ENCODE measurements around the gene KCNN2.

The KCNN2 gene

GRCh38 chr5:114346181-114346580 is 15.7 kb upstream of the KCNN2 start:
- CTCF ChIA-PET, result no interaction called here
- no peak overlapping the region for H3K4me3 Mint-ChIP-seq

GRCh38 chr5:114355086-114355830 is 6.6 kb upstream of the KCNN2 start:
- CTCF ChIA-PET, result no interaction called here
- H3K9me3 Mint-ChIP-seq, result no peaks in the 10 kb centered on the region
- H3K4me1 Mint-ChIP-seq, result no peaks in the 10 kb centered on the region
- no peak overlapping the region for H3K4me3 Mint-ChIP-seq
- no peaks in the 10 kb centered on the region for H3K36me3 Mint-ChIP-seq
- no peak for DNase-seq
- H3K27me3 Mint-ChIP-seq, result peaks cover 6% of the 10 kb centered on the region
- no peak overlapping the region for H3K27ac Mint-ChIP-seq

More at GRCh38 chr5:114346181-114346580, 15.7 kb upstream of the KCNN2 start:
- H3K27me3 Mint-ChIP-seq, result no peaks in the 10 kb centered on the region
- no peaks in the 10 kb centered on the region for H3K4me1 Mint-ChIP-seq
- DNase-seq, result no peak
- H3K27ac Mint-ChIP-seq, result no peak overlapping the region
- H3K36me3 Mint-ChIP-seq, result no peaks in the 10 kb centered on the region
- H3K9me3 Mint-ChIP-seq, result no peaks in the 10 kb centered on the region

GRCh38 chr5:114358329-114358728 is 3.5 kb upstream of the KCNN2 start:
- no peak overlapping the region for H3K4me3 Mint-ChIP-seq
- H3K36me3 Mint-ChIP-seq, result no peaks in the 10 kb centered on the region
- no peak for DNase-seq
- H3K27ac Mint-ChIP-seq, result no peak overlapping the region
- peaks cover 37% of the 10 kb centered on the region for H3K27me3 Mint-ChIP-seq
- H3K4me1 Mint-ChIP-seq, result peaks cover 4% of the 10 kb centered on the region
- CTCF ChIA-PET, result interaction anchor here (1.5 kb wide), 1 partner anchor 679 kb away, joined by 4 read pairs; no protein-coding TSS in a partner anchor
- no peaks in the 10 kb centered on the region for H3K9me3 Mint-ChIP-seq

GRCh38 chr5:114360357-114360756 is 1.5 kb upstream of the KCNN2 start:
- no peak overlapping the region for H3K27ac Mint-ChIP-seq
- peaks cover 46% of the 10 kb centered on the region for H3K27me3 Mint-ChIP-seq
- H3K4me1 Mint-ChIP-seq, result peaks cover 4% of the 10 kb centered on the region
- no peak overlapping the region for H3K4me3 Mint-ChIP-seq
- no peaks in the 10 kb centered on the region for H3K36me3 Mint-ChIP-seq
- DNase-seq, result no peak
- CTCF ChIA-PET, result no interaction called here
- no peaks in the 10 kb centered on the region for H3K9me3 Mint-ChIP-seq

- H3K9me3 Mint-ChIP-seq, result no peaks in the 10 kb centered on the region
- CTCF ChIA-PET, result no interaction called here
- no peak for DNase-seq
- no peak overlapping the region for H3K4me3 Mint-ChIP-seq
- no peaks in the 10 kb centered on the region for H3K36me3 Mint-ChIP-seq
- peaks cover 4% of the 10 kb centered on the region for H3K4me1 Mint-ChIP-seq
- H3K27ac Mint-ChIP-seq, result no peak overlapping the region
- H3K27me3 Mint-ChIP-seq, result peaks cover 46% of the 10 kb centered on the region
These were observed 800 bp upstream of the KCNN2 start for GRCh38 chr5:114360816-114361723.

GRCh38 chr5:114362197-114362976 is 517 bp downstream of the KCNN2 start:
- CTCF ChIA-PET, result no interaction called here
- DNase-seq, result no peak
- Mint-ChIP-seq H3K4me1 (peaks cover 4% of the 10 kb centered on the region), H3K36me3 (no peaks in the 10 kb centered on the region), H3K27me3 (peaks cover 46% of the 10 kb centered on the region), H3K27ac (no peak overlapping the region), H3K4me3 (peak overlapping the region; percentile 38), H3K9me3 (no peaks in the 10 kb centered on the region)

GRCh38 chr5:114362977-114363761 is 1.3 kb downstream of the KCNN2 start:
- Mint-ChIP-seq H3K27ac (peak overlapping the region; percentile 63), H3K4me3 (no peak overlapping the region), H3K36me3 (no peaks in the 10 kb centered on the region), H3K9me3 (no peaks in the 10 kb centered on the region), H3K4me1 (peaks cover 4% of the 10 kb centered on the region), H3K27me3 (peaks cover 46% of the 10 kb centered on the region)
- no peak for DNase-seq
- CTCF ChIA-PET, result no interaction called here

GRCh38 chr5:114363837-114364236 is 2.0 kb downstream of the KCNN2 start:
- Mint-ChIP-seq H3K4me1 (peaks cover 4% of the 10 kb centered on the region), H3K27me3 (peaks cover 46% of the 10 kb centered on the region), H3K4me3 (no peak overlapping the region), H3K9me3 (no peaks in the 10 kb centered on the region), H3K27ac (peak overlapping the region; percentile 63), H3K36me3 (no peaks in the 10 kb centered on the region)
- DNase-seq, result no peak
- CTCF ChIA-PET, result no interaction called here

- H3K4me3 Mint-ChIP-seq, result no peak overlapping the region
- H3K4me1 Mint-ChIP-seq, result no peaks in the 10 kb centered on the region
- no peaks in the 10 kb centered on the region for H3K9me3 Mint-ChIP-seq
- no peak for DNase-seq
- CTCF ChIA-PET, result no interaction called here
- H3K27me3 Mint-ChIP-seq, result peaks cover 23% of the 10 kb centered on the region
- H3K36me3 Mint-ChIP-seq, result no peaks in the 10 kb centered on the region
- no peak overlapping the region for H3K27ac Mint-ChIP-seq
These were observed 5.2 kb downstream of the KCNN2 start for GRCh38 chr5:114367029-114367428.

- Mint-ChIP-seq H3K36me3 (no peaks in the 10 kb centered on the region), H3K27ac (no peak overlapping the region), H3K4me3 (no peak overlapping the region), H3K9me3 (no peaks in the 10 kb centered on the region), H3K27me3 (no peaks in the 10 kb centered on the region), H3K4me1 (no peaks in the 10 kb centered on the region)
- CTCF ChIA-PET, result no interaction called here
- DNase-seq, result no peak
These were observed 8.0 kb downstream of the KCNN2 start for GRCh38 chr5:114369680-114370417.

- Mint-ChIP-seq H3K27me3 (no peaks in the 10 kb centered on the region), H3K36me3 (no peaks in the 10 kb centered on the region), H3K9me3 (no peaks in the 10 kb centered on the region), H3K27ac (no peak overlapping the region), H3K4me3 (no peak overlapping the region), H3K4me1 (no peaks in the 10 kb centered on the region)
- CTCF ChIA-PET, result no interaction called here
- DNase-seq, result no peak
These were observed 15.4 kb downstream of the KCNN2 start for GRCh38 chr5:114377050-114377844.

GRCh38 chr5:114377946-114378345 is 16.1 kb downstream of the KCNN2 start:
- no peaks in the 10 kb centered on the region for H3K4me1 Mint-ChIP-seq
- no peaks in the 10 kb centered on the region for H3K9me3 Mint-ChIP-seq
- CTCF ChIA-PET, result no interaction called here
- H3K27ac Mint-ChIP-seq, result no peak overlapping the region
- DNase-seq, result no peak
- no peak overlapping the region for H3K4me3 Mint-ChIP-seq
- no peaks in the 10 kb centered on the region for H3K27me3 Mint-ChIP-seq
- no peaks in the 10 kb centered on the region for H3K36me3 Mint-ChIP-seq

- Mint-ChIP-seq H3K4me3 (no peak overlapping the region), H3K27ac (no peak overlapping the region), H3K4me1 (no peaks in the 10 kb centered on the region), H3K27me3 (no peaks in the 10 kb centered on the region), H3K9me3 (no peaks in the 10 kb centered on the region), H3K36me3 (no peaks in the 10 kb centered on the region)
- no peak for DNase-seq
- CTCF ChIA-PET, result no interaction called here
These were observed 18.9 kb downstream of the KCNN2 start for GRCh38 chr5:114380721-114381120.
